Fibroblast of lung (primary cell): ENCODE data around the gene HAGH. TPM values are rescaled to one million over a fixed set of nuclear protein-coding genes. Genes with fewer than 3 reads are reported as not detected.

Experiments used
- DNase-seq, 2 donors: peaks; one replicate each; pipeline versions ENCODE4 v3.0.0 to v3.0.0-alpha.2; 2010; ENCODE audit warnings: low read depth in 2 of 2
- H2AFZ ChIP-seq: 2 replicates; pipeline ENCODE4 v1.5.1; 2012; ENCODE audit warnings: low read length, control low read depth, inconsistent platforms
- H3K27ac ChIP-seq: 2 replicates; pipeline ENCODE4 v1.5.1; 2011; ENCODE audit warnings: low read length, control low read depth; ENCODE audit not compliant: insufficient read depth
- H3K27me3 ChIP-seq: 2 replicates; pipeline ENCODE4 v1.5.1; 2011; ENCODE audit warnings: mild to moderate bottlenecking, low read length; ENCODE audit not compliant: control insufficient read depth, insufficient read depth
- H3K36me3 ChIP-seq: 2 replicates; pipeline ENCODE4 v1.5.1; 2011; ENCODE audit warnings: low read length; ENCODE audit not compliant: control insufficient read depth, insufficient read depth
- H3K4me1 ChIP-seq: 2 replicates; pipeline ENCODE4 v1.5.1; 2011; ENCODE audit warnings: low read length; ENCODE audit not compliant: control insufficient read depth, insufficient read depth; ENCODE audit errors: extremely low read depth
- H3K4me2 ChIP-seq: 2 replicates; pipeline ENCODE4 v1.5.1; 2011; ENCODE audit warnings: low read length, control low read depth; ENCODE audit not compliant: insufficient read depth; ENCODE audit errors: extremely low read depth
- H3K4me3 ChIP-seq, 4 experiments: fragments of 200-600 bp in 1 of 4; sonication (generic) in 1 of 4; replicated peaks in 1 of 4; 2 replicates each; pipeline ENCODE4 v1.5.1; 2011 to 2016; ENCODE audit warnings: low read length in 4 of 4, low read depth in 3 of 4, mild to moderate bottlenecking in 3 of 4, control low read depth in 2 of 4, inconsistent platforms in 1 of 4, mixed read lengths in 1 of 4; ENCODE audit not compliant: insufficient read depth in 1 of 4; ENCODE audit errors: control extremely low read depth in 1 of 4
- H3K79me2 ChIP-seq: 2 replicates; pipeline ENCODE4 v1.5.1; 2012; ENCODE audit warnings: mild to moderate bottlenecking, low read length, inconsistent platforms; ENCODE audit not compliant: control insufficient read depth, insufficient read depth
- H3K9ac ChIP-seq: 2 replicates; pipeline ENCODE4 v1.5.1; 2011; ENCODE audit warnings: mild to moderate bottlenecking, low read length, control low read depth; ENCODE audit not compliant: insufficient read depth
- H3K9me3 ChIP-seq: 2 replicates; pipeline ENCODE4 v1.5.1; 2012; ENCODE audit warnings: low read depth, low read length; ENCODE audit not compliant: control insufficient read depth, insufficient read depth
- H4K20me1 ChIP-seq: 2 replicates; pipeline ENCODE4 v1.5.1; 2011; ENCODE audit warnings: low read length; ENCODE audit not compliant: control insufficient read depth, insufficient read depth; ENCODE audit errors: extremely low read depth
- EZH2 ChIP-seq: IDR thresholded peaks from 2 replicates; pipeline ENCODE4 v1.5.1; 2012; ENCODE audit warnings: low read length, control low read depth, mild to moderate bottlenecking; ENCODE audit errors: missing control alignments
- polyA plus RNA-seq, 2 donors: library from polyadenylated mRNA; depleted of rRNA in 1 of 2; stranded (reverse) in 1 of 2; unstranded in 1 of 2; fragments of >200 nt; gene quantifications; 2 replicates each; pipeline ENCODE4 v1.2.1, GENCODE V29; 2011 to 2012; ENCODE audit warnings: missing spikeins in 1 of 2
- total RNA-seq: library from RNA; depleted of rRNA; stranded (reverse); fragments of >200 nt; gene quantifications from 2 replicates; pipeline ENCODE4 v1.2.1, GENCODE V29; 2014
- TF ChIP-seq, protein P1 (sequence below), 2 donors: IDR thresholded peaks in 1 of 2; conservative IDR thresholded peaks in 1 of 2; 1 replicate in 1 of 2; 2 replicates in 1 of 2; pipeline ENCODE4 v1.5.1; 2011 to 2012; ENCODE audit warnings: low read length in 2 of 2, control low read depth in 1 of 2, inconsistent platforms in 1 of 2, low read depth in 1 of 2, mild to moderate bottlenecking in 1 of 2

The HAGH gene
- total and polyA plus RNA-seq, 2 donors (not counting 1 experiment from before 2014, with no cell fraction given) = 18.4 to 47.4 TPM

DNA sequence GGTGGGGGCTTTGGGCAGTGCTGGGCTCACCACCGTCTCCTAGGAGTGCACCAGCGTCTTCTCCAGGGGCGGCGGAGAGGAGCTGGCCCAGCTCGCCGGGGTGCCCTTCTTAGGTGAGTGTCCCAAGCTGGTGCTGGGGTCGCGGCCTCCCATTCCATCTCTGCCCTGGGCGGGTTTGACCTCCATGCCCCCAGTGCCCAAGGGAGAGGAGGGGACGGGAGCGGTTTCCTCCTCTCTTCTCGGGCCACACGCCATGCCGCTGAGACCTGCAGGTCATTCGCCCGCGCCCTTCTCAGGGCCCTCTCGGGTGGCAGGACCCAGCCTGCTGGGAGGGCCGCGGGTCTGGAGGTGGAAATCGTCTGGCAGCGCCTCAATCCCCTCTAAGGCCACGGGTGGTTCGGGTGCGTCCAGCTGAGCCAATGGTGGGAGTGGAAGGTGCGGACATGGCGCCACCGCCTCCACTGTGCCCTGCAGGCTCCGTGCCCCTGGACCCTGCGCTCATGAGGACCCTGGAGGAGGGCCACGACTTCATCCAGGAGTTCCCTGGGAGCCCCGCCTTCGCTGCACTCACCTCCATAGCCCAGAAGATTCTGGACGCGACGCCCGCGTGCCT is 38.4 kb downstream of the HAGH start:
- no peak for TF ChIP-seq EZH2
- TF ChIP-seq, protein P1, sequence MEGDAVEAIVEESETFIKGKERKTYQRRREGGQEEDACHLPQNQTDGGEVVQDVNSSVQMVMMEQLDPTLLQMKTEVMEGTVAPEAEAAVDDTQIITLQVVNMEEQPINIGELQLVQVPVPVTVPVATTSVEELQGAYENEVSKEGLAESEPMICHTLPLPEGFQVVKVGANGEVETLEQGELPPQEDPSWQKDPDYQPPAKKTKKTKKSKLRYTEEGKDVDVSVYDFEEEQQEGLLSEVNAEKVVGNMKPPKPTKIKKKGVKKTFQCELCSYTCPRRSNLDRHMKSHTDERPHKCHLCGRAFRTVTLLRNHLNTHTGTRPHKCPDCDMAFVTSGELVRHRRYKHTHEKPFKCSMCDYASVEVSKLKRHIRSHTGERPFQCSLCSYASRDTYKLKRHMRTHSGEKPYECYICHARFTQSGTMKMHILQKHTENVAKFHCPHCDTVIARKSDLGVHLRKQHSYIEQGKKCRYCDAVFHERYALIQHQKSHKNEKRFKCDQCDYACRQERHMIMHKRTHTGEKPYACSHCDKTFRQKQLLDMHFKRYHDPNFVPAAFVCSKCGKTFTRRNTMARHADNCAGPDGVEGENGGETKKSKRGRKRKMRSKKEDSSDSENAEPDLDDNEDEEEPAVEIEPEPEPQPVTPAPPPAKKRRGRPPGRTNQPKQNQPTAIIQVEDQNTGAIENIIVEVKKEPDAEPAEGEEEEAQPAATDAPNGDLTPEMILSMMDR (conservative IDR thresholded peaks at IDR 0.05 in 1 of 2, IDR thresholded peaks at IDR 0.05 in 1 of 2; ENCODE audit: low read depth in 1 of 2, low read length in 2 of 2) = no peak
- no peak for DNase-seq
- Histone ChIP-seq H3K9me3 (no peaks in the 10 kb centered on the region), H3K79me2 (peaks cover 29% of the 10 kb centered on the region), H3K9ac (no peak overlapping the region), H3K4me1 (peaks cover 2% of the 10 kb centered on the region), H3K4me3 (no peak overlapping the region), H3K27ac (no peak overlapping the region), H3K27me3 (no peaks in the 10 kb centered on the region), H3K36me3 (peaks cover 20% of the 10 kb centered on the region), H3K4me2 (no peak overlapping the region), H4K20me1 (no peaks in the 10 kb centered on the region), H2AFZ (no peak overlapping the region)

DNA sequence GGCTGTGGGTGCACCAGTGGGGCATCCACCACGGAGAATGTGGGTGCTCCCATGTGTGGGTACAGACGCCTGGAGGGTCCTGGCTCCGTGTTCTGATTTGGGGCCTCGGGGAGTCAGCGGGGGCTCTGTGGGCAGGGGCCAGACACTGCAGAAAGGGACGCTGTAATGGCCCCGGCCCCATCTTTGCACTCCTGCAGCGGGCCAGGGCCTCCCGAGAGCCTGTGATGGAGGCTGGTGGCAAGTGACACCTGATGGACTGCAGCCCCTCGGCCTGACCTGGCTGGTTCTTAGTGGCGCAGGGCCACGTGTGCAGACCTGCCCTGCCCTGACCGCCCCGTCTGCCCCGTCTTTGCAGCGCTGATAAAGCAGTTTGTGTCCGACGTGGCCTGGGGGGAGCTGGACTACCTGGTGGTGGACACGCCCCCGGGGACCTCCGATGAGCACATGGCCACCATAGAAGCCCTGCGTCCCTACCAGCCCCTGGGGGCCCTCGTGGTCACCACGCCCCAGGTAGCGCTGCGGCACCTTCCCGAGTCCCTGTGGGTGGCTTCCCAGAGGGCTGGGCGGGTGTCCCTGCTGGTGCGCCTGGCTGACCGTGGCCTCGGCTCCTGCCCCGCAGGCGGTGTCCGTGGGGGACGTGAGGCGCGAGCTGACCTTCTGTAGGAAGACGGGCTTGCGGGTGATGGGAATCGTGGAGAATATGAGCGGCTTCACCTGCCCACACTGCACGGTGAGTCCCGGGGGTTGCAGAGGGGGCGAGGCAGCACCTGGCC is 39.1 kb downstream of the HAGH start:
- Histone ChIP-seq H3K9ac (no peak overlapping the region), H3K79me2 (peaks cover 29% of the 10 kb centered on the region), H3K27ac (no peak overlapping the region), H3K4me3 (no peak overlapping the region), H3K27me3 (no peaks in the 10 kb centered on the region), H3K4me2 (no peak overlapping the region), H4K20me1 (no peaks in the 10 kb centered on the region), H3K9me3 (no peaks in the 10 kb centered on the region), H3K4me1 (peaks cover 2% of the 10 kb centered on the region), H3K36me3 (peaks cover 20% of the 10 kb centered on the region), H2AFZ (no peak overlapping the region)
- DNase-seq = no peak
- TF ChIP-seq EZH2 = no peak
- TF ChIP-seq, protein P1 (conservative IDR thresholded peaks at IDR 0.05 in 1 of 2, IDR thresholded peaks at IDR 0.05 in 1 of 2; ENCODE audit: low read depth in 1 of 2, low read length in 2 of 2) = no peak

DNA sequence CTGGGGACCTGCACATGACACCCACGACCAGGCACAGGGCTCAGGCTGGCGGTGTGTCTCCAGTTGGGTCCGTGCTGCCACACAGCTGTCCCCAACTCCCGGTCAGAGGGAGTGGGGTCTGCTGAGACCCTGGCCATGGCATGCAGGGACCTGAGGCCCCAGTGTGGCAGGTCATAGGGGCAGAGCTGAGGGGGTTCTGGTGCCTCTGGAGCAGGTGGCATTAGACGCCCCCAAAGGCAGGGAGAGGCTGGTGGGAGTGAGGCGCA is 39.6 kb downstream of the HAGH start:
- H2AFZ ChIP-seq = no peak overlapping the region
- H3K9ac ChIP-seq = no peak overlapping the region
- H3K36me3 ChIP-seq = peaks cover 20% of the 10 kb centered on the region
- no peaks in the 10 kb centered on the region for H4K20me1 ChIP-seq
- no peak for DNase-seq
- H3K4me3 ChIP-seq = no peak overlapping the region
- H3K79me2 ChIP-seq = peaks cover 29% of the 10 kb centered on the region
- no peak overlapping the region for H3K4me2 ChIP-seq
- no peak for TF ChIP-seq EZH2
- TF ChIP-seq, protein P1 (conservative IDR thresholded peaks at IDR 0.05 in 1 of 2, IDR thresholded peaks at IDR 0.05 in 1 of 2; ENCODE audit: low read depth in 1 of 2, low read length in 2 of 2) = no peak
- no peaks in the 10 kb centered on the region for H3K9me3 ChIP-seq
- peaks cover 2% of the 10 kb centered on the region for H3K4me1 ChIP-seq
- H3K27me3 ChIP-seq = no peaks in the 10 kb centered on the region
- no peak overlapping the region for H3K27ac ChIP-seq
